ENCODE measurements around the gene PATJ. TPM values are rescaled to one million over a fixed set of nuclear protein-coding genes. Genes with fewer than 3 reads are reported as not detected.
"Not testable (repeated sequence)": the region's sequence is repeated elsewhere in the genome, so short reads cannot be mapped to it uniquely, and the experiment has no call there.

Gene PATJ
- total RNA-seq, 1 donor from 2014 or later, result 5.7 TPM

DNA sequence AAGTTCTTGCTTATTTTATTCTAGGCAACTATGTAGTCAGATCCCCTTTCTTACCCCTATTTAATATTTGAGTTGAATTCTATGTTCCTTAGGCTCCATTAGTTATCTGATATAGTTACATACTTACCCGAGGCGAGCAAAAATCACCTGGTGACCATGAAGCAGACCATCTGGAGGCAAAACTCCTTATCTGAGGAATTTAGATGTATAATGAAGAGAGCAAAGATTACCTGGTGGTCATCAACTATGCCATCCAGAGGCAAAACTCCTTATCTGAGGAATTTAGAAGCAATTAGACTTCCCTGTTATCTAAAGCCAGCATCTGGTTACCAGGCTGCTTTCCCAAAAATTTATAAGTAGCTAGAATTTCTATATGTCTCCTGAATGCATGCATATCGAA lies 129.9 kb downstream of the PATJ start:
- H3K4me1 ChIP-seq (ENCODE audit: control insufficient read depth in 3 of 3, insufficient read depth in 3 of 3, low read length in 3 of 3), result peaks cover 0 to 3% (median 0%) of the 10 kb centered on the region in 3 donors
- H3K27me3 ChIP-seq (ENCODE audit: control insufficient read depth in 3 of 3, insufficient read depth in 3 of 3, low read length in 3 of 3), result no peaks in the 10 kb centered on the region
- H3K27ac ChIP-seq (ENCODE audit: low read depth, low read length), result no peak overlapping the region
- H3K36me3 ChIP-seq (ENCODE audit: control insufficient read depth in 3 of 3, insufficient read depth in 3 of 3, low read length in 3 of 3), result peaks cover 0 to 4% (median 2%) of the 10 kb centered on the region in 3 donors
- H3K9me3 ChIP-seq (ENCODE audit: control insufficient read depth in 3 of 3, low read length in 3 of 3), result no peaks in the 10 kb centered on the region
- H3K4me3 ChIP-seq (ENCODE audit: low read length in 3 of 3), result no peak overlapping the region
- no peak overlapping the region for H3K9ac ChIP-seq (ENCODE audit: low read depth in 1 of 3, low read length in 3 of 3)

DNA sequence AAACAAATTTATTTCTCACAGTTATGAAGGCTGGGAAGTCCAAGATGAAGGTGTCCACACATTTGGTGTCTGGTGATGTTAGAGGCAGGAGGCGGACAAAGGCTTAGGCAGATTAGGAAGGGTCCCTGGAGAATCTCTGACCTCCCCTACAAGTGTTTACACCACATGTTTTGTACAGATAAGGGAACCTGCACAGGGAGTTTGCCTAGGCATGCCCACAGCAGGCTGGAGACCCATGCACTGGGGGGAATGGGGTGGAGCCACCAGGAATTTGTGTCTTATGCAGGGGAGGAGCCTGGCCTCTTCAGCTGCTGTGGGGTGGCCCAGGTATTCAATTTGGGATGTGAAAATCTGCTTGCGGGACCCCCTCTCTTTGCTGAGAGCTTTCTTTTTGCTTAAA lies 131.3 kb downstream of the PATJ start:
- Histone ChIP-seq H3K9me3 (ENCODE audit: control insufficient read depth in 3 of 3, low read length in 3 of 3) (no peaks in the 10 kb centered on the region), H3K9ac (ENCODE audit: low read depth in 1 of 3, low read length in 3 of 3) (no peak overlapping the region), H3K36me3 (ENCODE audit: control insufficient read depth in 3 of 3, insufficient read depth in 3 of 3, low read length in 3 of 3) (peaks cover 0 to 4% (median 2%) of the 10 kb centered on the region in 3 donors), H3K27me3 (ENCODE audit: control insufficient read depth in 3 of 3, insufficient read depth in 3 of 3, low read length in 3 of 3) (no peaks in the 10 kb centered on the region), H3K4me1 (ENCODE audit: control insufficient read depth in 3 of 3, insufficient read depth in 3 of 3, low read length in 3 of 3) (peaks cover 0 to 3% (median 0%) of the 10 kb centered on the region in 3 donors), H3K4me3 (ENCODE audit: low read length in 3 of 3) (no peak overlapping the region), H3K27ac (ENCODE audit: low read depth, low read length) (no peak overlapping the region)

- Histone ChIP-seq H3K27me3 (ENCODE audit: control insufficient read depth in 3 of 3, insufficient read depth in 3 of 3, low read length in 3 of 3) (no peaks in the 10 kb centered on the region), H3K9me3 (ENCODE audit: control insufficient read depth in 3 of 3, low read length in 3 of 3) (no peaks in the 10 kb centered on the region)
Observed at GRCh38 chr1:61873994-61874393, 131.7 kb downstream of the PATJ start.

DNA sequence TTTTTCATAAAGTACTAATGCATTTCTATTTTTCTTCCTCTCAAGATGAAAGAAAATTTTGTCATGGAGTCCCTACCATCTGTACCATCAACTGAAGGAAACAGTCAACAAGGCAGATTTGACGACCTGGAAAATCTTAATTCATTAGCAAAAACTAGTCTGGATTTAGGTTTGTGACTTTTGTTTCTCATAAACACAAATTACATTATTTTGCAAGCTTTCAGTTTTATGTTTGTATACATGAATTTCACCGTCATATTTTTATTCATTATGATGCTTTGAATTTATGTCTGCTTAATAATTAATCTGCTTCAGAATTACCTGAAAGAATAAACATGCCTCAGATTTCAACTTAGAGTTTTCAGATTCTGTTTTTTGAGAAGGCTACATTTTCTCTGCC lies 132.9 kb downstream of the PATJ start:
- Histone ChIP-seq H3K4me3 (ENCODE audit: low read length in 3 of 3) (no peak overlapping the region), H3K9ac (ENCODE audit: low read depth in 1 of 3, low read length in 3 of 3) (no peak overlapping the region), H3K27me3 (ENCODE audit: control insufficient read depth in 3 of 3, insufficient read depth in 3 of 3, low read length in 3 of 3) (no peaks in the 10 kb centered on the region), H3K36me3 (ENCODE audit: control insufficient read depth in 3 of 3, insufficient read depth in 3 of 3, low read length in 3 of 3) (peaks cover 0 to 4% (median 0%) of the 10 kb centered on the region in 3 donors), H3K9me3 (ENCODE audit: control insufficient read depth in 3 of 3, low read length in 3 of 3) (no peaks in the 10 kb centered on the region), H3K4me1 (ENCODE audit: control insufficient read depth in 3 of 3, insufficient read depth in 3 of 3, low read length in 3 of 3) (peaks cover 0 to 2% (median 0%) of the 10 kb centered on the region in 3 donors), H3K27ac (ENCODE audit: low read depth, low read length) (no peak overlapping the region)

More at GRCh38 chr1:61873994-61874393, 131.7 kb downstream of the PATJ start:
- Histone ChIP-seq H3K27ac (ENCODE audit: low read depth, low read length) (no peak overlapping the region), H3K4me1 (ENCODE audit: control insufficient read depth in 3 of 3, insufficient read depth in 3 of 3, low read length in 3 of 3) (peaks cover 0 to 3% (median 0%) of the 10 kb centered on the region in 3 donors), H3K9ac (ENCODE audit: low read depth in 1 of 3, low read length in 3 of 3) (no peak overlapping the region), H3K4me3 (ENCODE audit: low read length in 3 of 3) (no peak overlapping the region), H3K36me3 (ENCODE audit: control insufficient read depth in 3 of 3, insufficient read depth in 3 of 3, low read length in 3 of 3) (peaks cover 0 to 4% (median 2%) of the 10 kb centered on the region in 3 donors)

DNA sequence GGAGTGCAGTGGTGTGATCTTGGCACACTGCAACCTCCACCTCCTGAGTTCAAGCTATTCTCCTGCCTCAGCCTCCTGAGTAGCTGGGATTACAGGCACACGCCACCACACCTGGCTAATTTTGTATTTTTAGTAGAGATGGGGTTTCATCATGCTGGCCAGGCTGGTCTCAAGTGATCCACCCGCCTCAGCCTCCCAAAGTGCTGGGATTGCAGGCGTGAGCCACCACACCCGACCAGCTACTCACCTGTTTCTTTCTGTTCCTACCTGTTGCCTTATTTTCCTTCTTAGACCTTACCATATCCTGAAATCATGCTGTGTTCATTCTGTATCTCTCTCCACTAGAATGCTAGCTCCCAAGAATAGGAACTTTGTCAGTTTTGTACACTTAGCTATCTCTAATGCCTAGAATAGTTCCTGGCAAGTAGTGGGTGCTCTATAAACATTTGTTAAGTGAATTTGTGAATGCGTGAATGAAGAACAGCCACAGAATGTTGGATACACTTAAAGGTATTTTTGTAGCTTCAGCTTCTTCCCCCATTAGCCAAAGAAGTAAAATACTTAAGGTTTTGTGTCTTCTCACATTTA lies 137.7 kb downstream of the PATJ start:
- H3K27ac ChIP-seq (ENCODE audit: low read depth, low read length); H3K4me1 ChIP-seq (ENCODE audit: control insufficient read depth in 3 of 3, insufficient read depth in 3 of 3, low read length in 3 of 3); H3K27me3 ChIP-seq (ENCODE audit: control insufficient read depth in 3 of 3, insufficient read depth in 3 of 3, low read length in 3 of 3); H3K4me3 ChIP-seq (ENCODE audit: low read length in 3 of 3); H3K36me3 ChIP-seq (ENCODE audit: control insufficient read depth in 3 of 3, insufficient read depth in 3 of 3, low read length in 3 of 3); H3K9me3 ChIP-seq (ENCODE audit: control insufficient read depth in 3 of 3, low read length in 3 of 3); H3K9ac ChIP-seq (ENCODE audit: low read depth in 1 of 3, low read length in 3 of 3): not testable (repeated sequence)

- no peaks in the 10 kb centered on the region for H3K27me3 ChIP-seq (ENCODE audit: control insufficient read depth in 3 of 3, insufficient read depth in 3 of 3, low read length in 3 of 3)
Observed at GRCh38 chr1:61887076-61887867, 145.0 kb downstream of the PATJ start.

GRCh38 chr1:61887931-61888564 lies 145.8 kb downstream of the PATJ start:
- Histone ChIP-seq H3K9me3 (ENCODE audit: control insufficient read depth in 3 of 3, low read length in 3 of 3) (no peaks in the 10 kb centered on the region), H3K9ac (ENCODE audit: low read depth in 1 of 3, low read length in 3 of 3) (no peak overlapping the region), H3K4me3 (ENCODE audit: low read length in 3 of 3) (no peak overlapping the region), H3K27me3 (ENCODE audit: control insufficient read depth in 3 of 3, insufficient read depth in 3 of 3, low read length in 3 of 3) (no peaks in the 10 kb centered on the region), H3K36me3 (ENCODE audit: control insufficient read depth in 3 of 3, insufficient read depth in 3 of 3, low read length in 3 of 3) (no peaks in the 10 kb centered on the region), H3K4me1 (ENCODE audit: control insufficient read depth in 3 of 3, insufficient read depth in 3 of 3, low read length in 3 of 3) (peaks cover 0 to 2% (median 0%) of the 10 kb centered on the region in 3 donors), H3K27ac (ENCODE audit: low read depth, low read length) (no peak overlapping the region)

More at GRCh38 chr1:61887076-61887867, 145.0 kb downstream of the PATJ start:
- Histone ChIP-seq H3K27ac (ENCODE audit: low read depth, low read length) (no peak overlapping the region), H3K9me3 (ENCODE audit: control insufficient read depth in 3 of 3, low read length in 3 of 3) (no peaks in the 10 kb centered on the region), H3K9ac (ENCODE audit: low read depth in 1 of 3, low read length in 3 of 3) (no peak overlapping the region), H3K4me1 (ENCODE audit: control insufficient read depth in 3 of 3, insufficient read depth in 3 of 3, low read length in 3 of 3) (peaks cover 0 to 2% (median 0%) of the 10 kb centered on the region in 3 donors), H3K4me3 (ENCODE audit: low read length in 3 of 3) (no peak overlapping the region), H3K36me3 (ENCODE audit: control insufficient read depth in 3 of 3, insufficient read depth in 3 of 3, low read length in 3 of 3) (no peaks in the 10 kb centered on the region)

DNA sequence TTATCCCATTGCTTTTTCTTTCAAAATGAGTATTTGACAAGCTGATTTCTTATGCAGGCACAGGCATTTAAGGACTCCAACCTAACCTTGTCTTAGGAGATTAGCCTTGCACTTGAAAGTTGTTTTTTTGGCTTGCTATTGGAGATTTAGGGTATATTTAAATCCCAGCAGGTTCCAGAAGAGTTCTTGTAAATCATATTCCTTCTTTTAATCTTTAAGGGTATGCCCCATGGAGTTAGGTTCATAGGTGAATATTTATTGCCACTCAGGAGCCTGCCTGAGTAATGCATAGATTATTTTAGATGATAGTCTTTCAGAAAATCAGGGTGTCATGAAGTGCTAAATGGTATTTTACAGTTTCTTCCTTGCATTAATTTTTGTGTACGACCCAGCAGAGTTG lies 146.5 kb downstream of the PATJ start:
- no peaks in the 10 kb centered on the region for H3K9me3 ChIP-seq (ENCODE audit: control insufficient read depth in 3 of 3, low read length in 3 of 3)
- no peaks in the 10 kb centered on the region for H3K27me3 ChIP-seq (ENCODE audit: control insufficient read depth in 3 of 3, insufficient read depth in 3 of 3, low read length in 3 of 3)

DNA sequence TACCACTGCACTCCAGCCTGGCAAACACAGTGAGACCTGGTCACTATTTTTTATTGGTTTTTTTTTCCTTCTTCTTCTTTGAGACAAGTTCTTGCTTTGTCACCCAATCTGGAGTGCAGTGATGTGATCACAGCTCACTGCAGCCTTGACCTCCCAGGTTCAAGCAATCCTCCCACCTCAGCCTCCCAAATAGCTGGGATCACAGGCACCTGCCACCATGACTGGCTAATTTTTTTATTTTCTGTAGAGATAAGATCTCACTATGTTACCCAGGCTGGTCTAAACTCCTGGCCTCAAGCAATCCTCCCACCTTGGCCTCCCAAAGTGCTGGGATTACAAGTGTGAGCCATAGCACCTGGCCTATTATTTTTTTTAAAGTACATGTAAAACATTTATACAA lies 148.2 kb downstream of the PATJ start:
- H3K36me3 ChIP-seq (ENCODE audit: control insufficient read depth in 3 of 3, insufficient read depth in 3 of 3, low read length in 3 of 3); H3K27ac ChIP-seq (ENCODE audit: low read depth, low read length); H3K4me3 ChIP-seq (ENCODE audit: low read length in 3 of 3); H3K27me3 ChIP-seq (ENCODE audit: control insufficient read depth in 3 of 3, insufficient read depth in 3 of 3, low read length in 3 of 3); H3K4me1 ChIP-seq (ENCODE audit: control insufficient read depth in 3 of 3, insufficient read depth in 3 of 3, low read length in 3 of 3); H3K9ac ChIP-seq (ENCODE audit: low read depth in 1 of 3, low read length in 3 of 3); H3K9me3 ChIP-seq (ENCODE audit: control insufficient read depth in 3 of 3, low read length in 3 of 3): not testable (repeated sequence)

More for the DNA sequence above, 146.5 kb downstream of the PATJ start:
- Histone ChIP-seq H3K4me1 (ENCODE audit: control insufficient read depth in 3 of 3, insufficient read depth in 3 of 3, low read length in 3 of 3) (peaks cover 0 to 2% (median 0%) of the 10 kb centered on the region in 3 donors), H3K4me3 (ENCODE audit: low read length in 3 of 3) (no peak overlapping the region), H3K27ac (ENCODE audit: low read depth, low read length) (no peak overlapping the region), H3K9ac (ENCODE audit: low read depth in 1 of 3, low read length in 3 of 3) (no peak overlapping the region), H3K36me3 (ENCODE audit: control insufficient read depth in 3 of 3, insufficient read depth in 3 of 3, low read length in 3 of 3) (no peaks in the 10 kb centered on the region)

DNA sequence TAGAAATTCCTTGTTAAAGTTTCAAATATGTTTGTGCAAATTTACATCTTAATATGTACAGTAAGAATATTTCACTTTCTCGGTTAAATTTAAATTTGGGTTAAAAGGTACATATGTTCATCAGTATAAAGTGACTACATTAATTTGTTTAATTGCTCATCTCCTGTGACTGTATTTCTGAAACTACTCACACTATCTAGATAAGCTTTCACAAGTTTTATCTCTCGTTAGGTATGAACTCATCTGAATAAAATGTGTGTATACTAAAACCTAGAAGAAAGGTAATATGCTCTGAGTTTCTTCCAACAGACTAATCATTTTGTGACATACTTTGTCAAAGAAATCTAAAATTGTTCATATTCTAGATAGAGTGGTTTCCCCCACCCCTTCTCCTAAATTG lies 150.7 kb downstream of the PATJ start:
- no peak overlapping the region for H3K4me3 ChIP-seq (ENCODE audit: low read length in 3 of 3)
- no peaks in the 10 kb centered on the region for H3K27me3 ChIP-seq (ENCODE audit: control insufficient read depth in 3 of 3, insufficient read depth in 3 of 3, low read length in 3 of 3)
- no peak overlapping the region for H3K9ac ChIP-seq (ENCODE audit: low read depth in 1 of 3, low read length in 3 of 3)
- no peaks in the 10 kb centered on the region for H3K36me3 ChIP-seq (ENCODE audit: control insufficient read depth in 3 of 3, insufficient read depth in 3 of 3, low read length in 3 of 3)
- H3K27ac ChIP-seq (ENCODE audit: low read depth, low read length), result no peak overlapping the region
- no peaks in the 10 kb centered on the region for H3K4me1 ChIP-seq (ENCODE audit: control insufficient read depth in 3 of 3, insufficient read depth in 3 of 3, low read length in 3 of 3)
- H3K9me3 ChIP-seq (ENCODE audit: control insufficient read depth in 3 of 3, low read length in 3 of 3), result no peaks in the 10 kb centered on the region

Measured in skeletal muscle tissue (tissue), 4 donors.